ENCODE measurements around the gene ALG12.

The ALG12 gene

DNA sequence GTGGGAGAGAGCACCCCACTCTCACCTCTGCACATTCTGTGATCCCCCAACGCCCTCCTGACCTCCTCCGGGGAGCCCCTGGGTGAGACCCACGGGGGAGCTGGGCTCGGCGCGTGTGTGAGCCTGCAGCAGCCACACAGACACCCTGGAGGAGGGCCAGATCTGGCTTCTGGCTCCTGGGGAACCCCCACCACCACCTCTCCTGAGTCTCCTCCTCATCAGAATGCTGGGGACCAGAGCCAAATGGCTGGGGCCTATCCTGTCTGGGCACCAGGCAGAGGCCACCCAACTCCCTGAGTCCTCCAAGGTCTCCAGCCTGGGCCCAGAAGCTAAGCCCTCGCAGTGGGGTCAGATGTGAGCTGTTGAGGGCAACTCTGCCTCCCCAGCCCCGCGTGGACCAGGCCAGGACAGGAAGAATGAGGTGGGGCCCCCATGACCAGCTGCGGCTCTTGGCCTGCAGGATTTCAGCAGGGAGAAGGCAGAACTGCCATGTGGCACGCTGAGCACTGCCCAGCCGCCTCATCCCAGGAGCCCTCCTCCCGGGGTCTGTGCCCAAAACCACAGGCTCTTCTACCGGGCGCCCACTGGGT is 36.8 kb upstream of the ALG12 start:
- H3K4me3 ChIP-seq (ENCODE audit: low read depth, low read length) = no peak overlapping the region
- DNase-seq (ENCODE audit: low read depth) = no peak
- TF ChIP-seq, protein P1, sequence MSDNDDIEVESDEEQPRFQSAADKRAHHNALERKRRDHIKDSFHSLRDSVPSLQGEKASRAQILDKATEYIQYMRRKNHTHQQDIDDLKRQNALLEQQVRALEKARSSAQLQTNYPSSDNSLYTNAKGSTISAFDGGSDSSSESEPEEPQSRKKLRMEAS (IDR thresholded peaks at IDR 0.05; ENCODE audit: low read depth, low read length) = no peak
- TF ChIP-seq MYC (IDR thresholded peaks at IDR 0.05; ENCODE audit: low read depth, low read length) = no peak
- TF ChIP-seq, protein P2, sequence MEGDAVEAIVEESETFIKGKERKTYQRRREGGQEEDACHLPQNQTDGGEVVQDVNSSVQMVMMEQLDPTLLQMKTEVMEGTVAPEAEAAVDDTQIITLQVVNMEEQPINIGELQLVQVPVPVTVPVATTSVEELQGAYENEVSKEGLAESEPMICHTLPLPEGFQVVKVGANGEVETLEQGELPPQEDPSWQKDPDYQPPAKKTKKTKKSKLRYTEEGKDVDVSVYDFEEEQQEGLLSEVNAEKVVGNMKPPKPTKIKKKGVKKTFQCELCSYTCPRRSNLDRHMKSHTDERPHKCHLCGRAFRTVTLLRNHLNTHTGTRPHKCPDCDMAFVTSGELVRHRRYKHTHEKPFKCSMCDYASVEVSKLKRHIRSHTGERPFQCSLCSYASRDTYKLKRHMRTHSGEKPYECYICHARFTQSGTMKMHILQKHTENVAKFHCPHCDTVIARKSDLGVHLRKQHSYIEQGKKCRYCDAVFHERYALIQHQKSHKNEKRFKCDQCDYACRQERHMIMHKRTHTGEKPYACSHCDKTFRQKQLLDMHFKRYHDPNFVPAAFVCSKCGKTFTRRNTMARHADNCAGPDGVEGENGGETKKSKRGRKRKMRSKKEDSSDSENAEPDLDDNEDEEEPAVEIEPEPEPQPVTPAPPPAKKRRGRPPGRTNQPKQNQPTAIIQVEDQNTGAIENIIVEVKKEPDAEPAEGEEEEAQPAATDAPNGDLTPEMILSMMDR (IDR thresholded peaks at IDR 0.05; ENCODE audit: low read depth, low read length) = no peak

DNA sequence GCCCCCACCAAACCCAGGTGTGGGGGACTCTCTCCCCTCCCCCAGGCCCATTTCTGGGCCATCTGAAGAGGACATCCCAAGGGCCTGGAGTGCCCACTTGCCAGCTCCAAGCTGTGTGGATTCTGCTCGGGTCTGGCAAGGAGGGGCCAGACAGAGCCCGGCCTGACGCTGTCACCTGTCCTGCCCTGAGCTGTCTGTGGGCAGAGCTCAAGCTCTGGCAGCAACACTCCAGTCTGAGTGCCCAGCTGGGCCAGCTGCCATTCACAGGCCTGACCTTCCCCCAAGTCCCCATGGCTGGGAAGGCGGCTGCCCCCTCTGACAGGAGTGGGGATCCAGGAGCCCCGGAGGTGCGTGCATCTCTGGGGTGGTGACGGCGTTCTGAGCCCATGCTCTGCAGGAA is 36.1 kb upstream of the ALG12 start:
- TF ChIP-seq POLR2A (IDR thresholded peaks at IDR 0.05; ENCODE audit: extremely low read depth, insufficient read length) = no peak
- TF ChIP-seq, protein P1 (IDR thresholded peaks at IDR 0.05; ENCODE audit: low read depth, low read length) = no peak
- no peak overlapping the region for H3K4me3 ChIP-seq (ENCODE audit: low read depth, low read length)
- no peak for DNase-seq (ENCODE audit: low read depth)

DNA sequence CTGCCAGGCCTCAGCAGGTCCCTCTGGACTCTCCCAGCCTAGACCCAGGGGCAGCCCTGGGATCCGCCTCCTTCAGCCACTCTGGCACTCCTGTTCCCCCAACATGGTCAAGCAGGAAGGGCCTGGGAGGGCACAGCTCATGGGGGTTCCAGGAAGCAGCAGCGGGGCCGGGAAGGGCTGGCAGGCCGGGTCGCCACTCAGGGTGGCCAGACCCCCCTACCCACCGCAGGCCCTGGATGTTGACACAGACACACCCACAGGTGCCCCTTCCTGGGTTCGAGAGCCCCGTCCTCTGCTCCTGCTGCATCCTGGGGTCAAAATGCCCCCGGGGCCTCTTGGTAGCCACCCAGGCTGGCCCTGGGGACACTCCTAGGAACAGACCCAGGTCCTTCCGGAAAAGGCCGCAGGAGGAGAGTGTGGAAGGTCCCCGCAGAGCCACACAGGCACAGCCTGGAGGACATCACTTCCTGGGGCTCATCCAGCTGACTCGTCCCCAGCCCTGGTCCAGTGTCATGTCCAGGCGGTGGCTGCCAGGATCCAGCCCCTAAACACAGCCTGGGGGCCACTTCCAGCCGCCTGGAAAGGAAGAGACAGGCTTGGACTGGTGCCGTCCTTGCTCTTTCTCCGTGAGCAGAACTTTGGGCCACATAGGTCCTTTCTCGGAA is 35.6 kb upstream of the ALG12 start:
- no peak for DNase-seq (ENCODE audit: low read depth)
- TF ChIP-seq, protein P1 (IDR thresholded peaks at IDR 0.05; ENCODE audit: low read depth, low read length) = no peak
- no peak for TF ChIP-seq POLR2A (IDR thresholded peaks at IDR 0.05; ENCODE audit: extremely low read depth, insufficient read length)
- TF ChIP-seq, protein P2 (IDR thresholded peaks at IDR 0.05; ENCODE audit: low read depth, low read length) = no peak
- no peak for TF ChIP-seq MYC (IDR thresholded peaks at IDR 0.05; ENCODE audit: low read depth, low read length)

DNA sequence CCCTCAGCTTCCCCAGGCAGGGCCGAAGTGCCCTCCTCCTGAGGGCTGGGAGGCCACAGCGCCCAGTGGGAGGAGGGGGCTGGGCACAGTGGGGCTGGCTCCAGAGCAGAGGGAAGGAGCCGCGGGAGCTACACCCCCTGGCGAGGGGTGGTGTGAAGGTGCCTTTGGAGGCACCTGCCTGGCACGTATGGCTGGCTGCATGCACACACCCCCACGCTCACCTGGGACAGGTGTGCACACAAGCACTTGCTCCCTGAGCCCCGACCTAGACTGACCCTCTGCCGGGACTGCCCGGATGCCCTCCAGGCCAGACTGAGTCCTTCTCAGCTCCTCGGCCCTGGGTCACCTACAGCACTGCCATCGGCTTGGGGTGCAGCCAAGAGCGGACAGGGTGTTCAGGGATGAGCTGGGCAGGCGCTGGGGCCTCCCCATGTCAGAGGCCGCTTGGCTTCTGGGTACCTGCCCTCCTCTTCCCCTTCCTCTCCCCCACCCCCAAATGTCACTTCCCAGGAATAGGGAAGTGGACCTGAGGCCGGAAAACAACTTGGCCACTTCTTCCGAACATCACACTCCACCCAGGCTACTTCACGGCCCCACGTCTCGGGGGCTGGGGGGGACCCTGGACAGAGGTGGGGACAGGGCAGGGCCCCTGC is 34.9 kb upstream of the ALG12 start:
- no peak overlapping the region for H3K4me3 ChIP-seq (ENCODE audit: low read depth, low read length)
- no peak for DNase-seq (ENCODE audit: low read depth)
- TF ChIP-seq, protein P2 (IDR thresholded peaks at IDR 0.05; ENCODE audit: low read depth, low read length) = no peak
- TF ChIP-seq MYC (IDR thresholded peaks at IDR 0.05; ENCODE audit: low read depth, low read length) (no peak), POLR2A (IDR thresholded peaks at IDR 0.05; ENCODE audit: extremely low read depth, insufficient read length) (no peak)
- TF ChIP-seq, protein P1 (IDR thresholded peaks at IDR 0.05; ENCODE audit: low read depth, low read length) = no peak

More for the DNA sequence above, 35.6 kb upstream of the ALG12 start:
- no peak overlapping the region for H3K4me3 ChIP-seq (ENCODE audit: low read depth, low read length)

DNA sequence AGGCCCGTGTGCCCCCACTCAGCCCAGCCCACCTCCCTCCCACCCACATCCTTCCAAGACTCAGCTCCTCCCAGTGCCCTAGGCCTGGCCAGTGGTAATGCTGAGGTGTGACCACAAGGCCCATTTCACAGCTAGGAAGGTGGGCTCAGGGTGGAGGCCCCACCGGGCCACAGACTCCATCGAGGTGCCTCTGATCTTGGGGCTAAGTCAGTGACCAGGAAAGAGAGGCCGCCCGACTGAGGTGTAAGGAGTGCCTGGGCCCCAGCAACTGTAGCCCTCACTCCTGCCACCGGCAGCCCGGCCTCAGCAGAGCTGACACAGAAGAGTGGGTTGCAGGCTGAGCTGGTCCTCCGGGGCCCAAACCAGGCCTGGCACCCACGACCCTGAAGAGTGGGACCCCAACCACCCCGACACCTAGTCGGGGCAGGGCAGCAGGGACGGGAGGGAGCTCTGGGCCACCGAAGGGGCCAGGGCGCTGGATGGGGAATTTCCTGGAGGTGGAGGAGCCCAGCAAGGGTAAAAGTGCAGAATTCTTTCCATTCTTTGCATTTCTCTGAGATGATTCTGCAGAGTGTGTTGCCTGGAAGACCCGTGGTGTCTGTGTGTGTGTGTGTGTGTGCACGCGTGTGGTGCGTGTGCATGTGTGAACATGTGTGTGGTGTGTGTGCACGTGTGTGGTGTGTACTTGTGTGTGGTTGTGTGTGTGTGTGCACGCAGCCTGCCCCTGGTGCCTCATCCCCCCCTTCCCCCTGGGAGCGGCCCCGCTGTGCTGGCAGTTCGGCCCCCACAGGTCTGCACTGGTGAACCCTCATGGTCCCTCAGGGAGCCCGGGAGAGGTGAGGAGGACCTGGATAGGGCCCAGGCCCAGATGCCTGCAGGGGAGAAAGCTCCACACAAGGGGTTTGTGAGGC is 34.0 kb upstream of the ALG12 start:
- no peak overlapping the region for H3K4me3 ChIP-seq (ENCODE audit: low read depth, low read length)
- TF ChIP-seq MYC (IDR thresholded peaks at IDR 0.05; ENCODE audit: low read depth, low read length) (no peak), POLR2A (IDR thresholded peaks at IDR 0.05; ENCODE audit: extremely low read depth, insufficient read length) (no peak)
- TF ChIP-seq, protein P1 (IDR thresholded peaks at IDR 0.05; ENCODE audit: low read depth, low read length) = no peak
- TF ChIP-seq, protein P2 (IDR thresholded peaks at IDR 0.05; ENCODE audit: low read depth, low read length) = no peak
- no peak for DNase-seq (ENCODE audit: low read depth)

All from NB4 (cell line).